H1 (cell line): ENCODE results near the gene FBXO11. TPM values are rescaled to one million over a fixed set of nuclear protein-coding genes. Genes with fewer than 3 reads are reported as not detected.

Experiments used
- SAP30 ChIP-seq: fragments of 300-600 bp; sonication (generic); IDR thresholded peaks from 2 replicates; pipeline ENCODE4 v1.7.1; 2012; ENCODE audit warnings: low read length, moderate library complexity, mild to moderate bottlenecking, inconsistent platforms; ENCODE audit not compliant: insufficient read depth, insufficient replicate concordance
- polyA plus RNA-seq, 7 experiments: library from polyadenylated mRNA; depleted of rRNA in 3 of 7; stranded (reverse) in 5 of 7; unstranded in 2 of 7; fragments of >200 nt in 5 of 7; fragments of 200-250 nt in 2 of 7; gene quantifications; 1 replicate in 5 of 7; 2 replicates in 1 of 7; 4 replicates in 1 of 7; pipeline versions ENCODE4 v1.2.1 to v1.2.3, GENCODE V29; 2011 to 2013; ENCODE audit warnings: missing spikeins in 2 of 7, mixed read lengths in 2 of 7
- total RNA-seq: library from RNA; stranded (reverse); fragmentation: NEBNext Ultra II Directional; extraction: Animal tissue kit (Norgen Biotek cat#: 25700); gene quantifications from 2 replicates; pipeline ENCODE4 v1.2.1, GENCODE V29; 2021

Gene FBXO11
- total and polyA plus RNA-seq, 2 of the 8 experiments (the other 6 are each of a cell fraction or from before 2014, with no cell fraction given), result 21.7 to 57.3 TPM

GRCh38 chr2:47774567-47774966, 131.7 kb downstream of the FBXO11 start (continued):
- no peak for TF ChIP-seq SAP30
